ENCODE data around the gene BTRC. TPM values are rescaled to one million over a fixed set of nuclear protein-coding genes. Genes with fewer than 3 reads are reported as not detected.
"Not testable (repeated sequence)": the region's sequence is repeated elsewhere in the genome, so short reads cannot be mapped to it uniquely, and the experiment has no call there.

Gene BTRC
- polyA plus RNA-seq, 5 donors, result 22.7 to 26.1 (median 25.7) TPM

- no peak for DNase-seq
Measured at GRCh38 chr10:101337836-101338235, 16.1 kb upstream of the BTRC start.

- no peak for DNase-seq
Measured at GRCh38 chr10:101341438-101341837, 12.5 kb upstream of the BTRC start.

GRCh38 chr10:101346177-101346576 lies 7.8 kb upstream of the BTRC start:
- no peak for DNase-seq

- no peak for DNase-seq
Measured at GRCh38 chr10:101351017-101351416, 2.9 kb upstream of the BTRC start.

GRCh38 chr10:101351477-101351876 lies 2.5 kb upstream of the BTRC start:
- DNase-seq, result no peak

GRCh38 chr10:101352857-101353256 lies 1.1 kb upstream of the BTRC start:
- DNase-seq, result not testable (repeated sequence)

- DNase-seq, result no peak
Measured at GRCh38 chr10:101354328-101355071, 535 bp downstream of the BTRC start.

GRCh38 chr10:101355072-101355706 lies 1.2 kb downstream of the BTRC start:
- no peak for DNase-seq

- no peak for DNase-seq
Measured at GRCh38 chr10:101356132-101356531, 2.2 kb downstream of the BTRC start.

- DNase-seq, result no peak
Measured at GRCh38 chr10:101357958-101358357, 4.0 kb downstream of the BTRC start.

GRCh38 chr10:101358706-101359300 lies 4.8 kb downstream of the BTRC start:
- no peak for DNase-seq

GRCh38 chr10:101360090-101360489 lies 6.1 kb downstream of the BTRC start:
- DNase-seq, result not testable (repeated sequence)

GRCh38 chr10:101360841-101361240 lies 6.9 kb downstream of the BTRC start:
- DNase-seq, result not testable (repeated sequence)

GRCh38 chr10:101363850-101364400 lies 10.0 kb downstream of the BTRC start:
- no peak for DNase-seq

- DNase-seq, result no peak
Measured at GRCh38 chr10:101364721-101365120, 10.8 kb downstream of the BTRC start.

GRCh38 chr10:101367569-101368453 lies 13.8 kb downstream of the BTRC start:
- no peak for DNase-seq

- DNase-seq, result no peak
Measured at GRCh38 chr10:101373063-101373462, 19.1 kb downstream of the BTRC start.

- not testable (repeated sequence) for DNase-seq
Measured at GRCh38 chr10:101373993-101374392, 20.0 kb downstream of the BTRC start.

- DNase-seq, result no peak
Measured at GRCh38 chr10:101375076-101375475, 21.1 kb downstream of the BTRC start.

GRCh38 chr10:101379663-101380352 lies 25.8 kb downstream of the BTRC start:
- DNase-seq, result no peak

Measured in right lung (tissue), 5 donors.